Smooth muscle cell (in vitro differentiated cells): ENCODE measurements around the gene PIK3AP1. TPM values are rescaled to one million over a fixed set of nuclear protein-coding genes. Genes with fewer than 3 reads are reported as not detected.

Experiments used
- DNase-seq: peaks from one replicate; lab custom pipeline; 2025; ENCODE audit not compliant: unreplicated experiment; lab: John Stamatoyannopoulos, UW
- H2AFZ ChIP-seq: fragments of 200-600 bp; sonication (generic); 2 replicates; pipeline ENCODE4 v1.6.0; 2016; ENCODE audit warnings: antibody characterized with exemption, low read depth, mild to moderate bottlenecking
- H3F3A ChIP-seq: fragments of 200-600 bp; sonication (generic); 2 replicates; pipeline ENCODE4 v1.6.0; 2017; ENCODE audit warnings: antibody characterized with exemption, low read depth
- H3K27ac ChIP-seq: fragments of 200-600 bp; sonication (generic); 2 replicates; pipeline ENCODE4 v1.5.1; 2016; ENCODE audit warnings: low read depth, mild to moderate bottlenecking
- H3K27me3 ChIP-seq: fragments of 200-600 bp; sonication (generic); 2 replicates; pipeline ENCODE4 v1.6.1; 2016; ENCODE audit warnings: low read depth, mild to moderate bottlenecking
- H3K36me3 ChIP-seq: fragments of 200-600 bp; sonication (generic); 2 replicates; pipeline ENCODE4 v1.5.1; 2016; ENCODE audit warnings: low read depth
- H3K4me1 ChIP-seq: fragments of 200-600 bp; sonication (generic); 2 replicates; pipeline ENCODE4 v1.5.1; 2016; ENCODE audit warnings: low read depth
- H3K4me2 ChIP-seq: fragments of 200-600 bp; sonication (generic); 2 replicates; pipeline ENCODE4 v1.6.0; 2016; ENCODE audit warnings: mild to moderate bottlenecking
- H3K4me3 ChIP-seq: fragments of 200-600 bp; sonication (generic); 2 replicates; pipeline ENCODE4 v1.5.1; 2016; ENCODE audit warnings: mild to moderate bottlenecking
- H3K79me2 ChIP-seq: fragments of 200-600 bp; sonication (generic); 2 replicates; pipeline ENCODE4 v1.6.0; 2016; ENCODE audit warnings: low read depth, mild to moderate bottlenecking
- H3K9ac ChIP-seq: fragments of 200-600 bp; sonication (generic); 2 replicates; pipeline ENCODE4 v1.6.0; 2016; ENCODE audit warnings: low read depth
- H3K9me3 ChIP-seq: fragments of 200-600 bp; sonication (generic); replicated peaks from 2 replicates; pipeline ENCODE4 v1.5.1; 2016; ENCODE audit warnings: low read depth
- H4K20me1 ChIP-seq: fragments of 200-600 bp; sonication (generic); 2 replicates; pipeline ENCODE4 v1.6.0; 2016; ENCODE audit warnings: low read depth
- WGBS: methylation state at CpG from one replicate; pipeline ENCODE4 v1.1.7; 2016; ENCODE audit warnings: low lambda C conversion rate; 5-methylcytosine and 5-hydroxymethylcytosine counted together
- polyA plus RNA-seq: library from polyadenylated mRNA; unstranded; fragments of >200 nt; fragmentation: Nextera tagmentation; extraction: Ambion mirVana; gene quantifications from 2 replicates; pipeline ENCODE4 v1.2.1, GENCODE V29; 2016
- total RNA-seq: library from RNA; depleted of rRNA; stranded (reverse); fragments of >200 nt; gene quantifications from 2 replicates; pipeline ENCODE4 v1.2.3, GENCODE V29; 2014
- TF ChIP-seq, protein P1 (sequence below): fragments of 200-600 bp; sonication (generic); IDR thresholded peaks from 2 replicates; pipeline ENCODE4 v1.5.1; 2017; ENCODE audit warnings: borderline replicate concordance, mild to moderate bottlenecking, antibody characterized with exemption; ENCODE audit not compliant: insufficient read depth, poor library complexity, severe bottlenecking

PIK3AP1 gene
- total and polyA plus RNA-seq, 2 experiments from 2014 or later, result 1.2 TPM; not detected in 1

DNA sequence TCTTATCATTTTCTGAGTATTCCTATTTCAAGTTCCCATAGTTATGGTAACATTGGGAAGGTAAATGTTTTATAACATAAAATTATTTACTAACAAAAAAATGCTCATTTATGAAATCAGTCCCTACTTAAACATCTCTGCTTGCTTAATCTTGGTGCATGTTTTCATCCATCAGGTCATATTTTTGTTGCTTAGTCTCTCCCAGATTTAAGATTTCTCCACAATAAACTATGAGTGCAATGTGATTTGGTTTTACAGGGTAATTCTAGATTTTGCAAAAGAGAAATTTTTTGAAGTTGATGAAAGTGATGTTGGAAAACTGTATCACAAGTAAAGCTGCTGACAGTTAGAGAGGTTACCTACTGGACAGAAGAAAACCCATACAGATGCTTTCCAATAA lies 28.6 kb downstream of the PIK3AP1 start:
- Histone ChIP-seq H2AFZ (no peak overlapping the region), H3K36me3 (no peaks in the 10 kb centered on the region), H3K4me3 (no peak overlapping the region), H3K27ac (no peak overlapping the region), H3K27me3 (no peaks in the 10 kb centered on the region), H3K4me1 (no peaks in the 10 kb centered on the region), H3K79me2 (no peaks in the 10 kb centered on the region), H3K9ac (no peak overlapping the region), H4K20me1 (no peaks in the 10 kb centered on the region), H3K4me2 (no peak overlapping the region), H3K9me3 (no peaks in the 10 kb centered on the region), H3F3A (no peaks in the 10 kb centered on the region)
- TF ChIP-seq, protein P1, sequence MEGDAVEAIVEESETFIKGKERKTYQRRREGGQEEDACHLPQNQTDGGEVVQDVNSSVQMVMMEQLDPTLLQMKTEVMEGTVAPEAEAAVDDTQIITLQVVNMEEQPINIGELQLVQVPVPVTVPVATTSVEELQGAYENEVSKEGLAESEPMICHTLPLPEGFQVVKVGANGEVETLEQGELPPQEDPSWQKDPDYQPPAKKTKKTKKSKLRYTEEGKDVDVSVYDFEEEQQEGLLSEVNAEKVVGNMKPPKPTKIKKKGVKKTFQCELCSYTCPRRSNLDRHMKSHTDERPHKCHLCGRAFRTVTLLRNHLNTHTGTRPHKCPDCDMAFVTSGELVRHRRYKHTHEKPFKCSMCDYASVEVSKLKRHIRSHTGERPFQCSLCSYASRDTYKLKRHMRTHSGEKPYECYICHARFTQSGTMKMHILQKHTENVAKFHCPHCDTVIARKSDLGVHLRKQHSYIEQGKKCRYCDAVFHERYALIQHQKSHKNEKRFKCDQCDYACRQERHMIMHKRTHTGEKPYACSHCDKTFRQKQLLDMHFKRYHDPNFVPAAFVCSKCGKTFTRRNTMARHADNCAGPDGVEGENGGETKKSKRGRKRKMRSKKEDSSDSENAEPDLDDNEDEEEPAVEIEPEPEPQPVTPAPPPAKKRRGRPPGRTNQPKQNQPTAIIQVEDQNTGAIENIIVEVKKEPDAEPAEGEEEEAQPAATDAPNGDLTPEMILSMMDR, result no peak
- no peak for DNase-seq

DNA sequence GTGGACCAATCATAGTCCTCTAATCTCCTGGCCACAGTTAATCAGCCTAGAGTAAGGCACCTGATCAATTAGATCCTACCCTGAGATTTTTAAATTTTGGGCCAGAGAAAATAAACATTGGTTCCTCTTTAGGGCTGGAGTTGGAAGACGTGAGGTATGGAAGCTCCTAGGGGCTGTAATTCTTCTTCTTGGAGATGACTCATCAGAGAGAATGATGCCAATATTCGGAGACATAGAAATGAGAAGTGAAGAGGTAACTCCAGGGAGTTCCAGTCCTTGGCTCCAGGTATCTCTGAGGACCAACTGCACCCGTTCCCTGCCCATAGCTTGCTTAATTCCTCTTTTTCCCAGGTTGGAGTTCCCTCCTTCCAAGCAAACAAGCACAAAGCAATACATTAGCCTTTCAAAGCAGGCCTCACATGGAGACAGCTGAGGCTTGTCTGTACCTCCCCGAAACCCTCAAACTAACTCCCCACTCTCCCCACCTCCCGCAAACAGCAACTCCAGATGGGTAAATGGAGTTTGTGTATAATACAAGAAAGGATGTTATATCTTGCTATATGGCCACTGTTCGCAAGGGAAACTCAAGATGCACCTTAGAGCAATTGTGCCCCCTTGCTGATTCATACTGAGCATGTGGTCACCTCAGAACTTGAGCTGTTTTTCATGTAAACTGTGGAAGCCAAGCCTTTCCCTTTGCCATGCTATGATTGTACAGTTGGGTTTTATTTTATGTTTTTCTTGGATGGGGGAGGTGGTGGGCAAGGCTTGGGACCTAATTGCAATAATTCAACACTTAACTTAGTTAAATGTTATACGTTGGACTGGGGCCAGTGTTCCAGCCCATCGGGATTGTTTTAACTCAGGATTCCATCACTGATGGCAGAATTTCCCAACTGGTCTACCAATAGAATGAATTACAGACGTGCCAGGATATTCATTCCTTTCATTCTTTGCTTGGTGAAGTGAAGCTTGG lies 29.3 kb downstream of the PIK3AP1 start:
- no peaks in the 10 kb centered on the region for H3K79me2 ChIP-seq
- no peak for DNase-seq
- H3K4me3 ChIP-seq, result no peak overlapping the region
- WGBS, result 84% methylated on average over 9 of the region's 9 CpGs
- no peak overlapping the region for H3K4me2 ChIP-seq
- H3K36me3 ChIP-seq, result no peaks in the 10 kb centered on the region
- H3K27ac ChIP-seq, result no peak overlapping the region
- H3K4me1 ChIP-seq, result no peaks in the 10 kb centered on the region
- no peaks in the 10 kb centered on the region for H3K9me3 ChIP-seq
- no peak overlapping the region for H3K9ac ChIP-seq
- no peak overlapping the region for H2AFZ ChIP-seq
- H4K20me1 ChIP-seq, result no peaks in the 10 kb centered on the region
- H3F3A ChIP-seq, result no peaks in the 10 kb centered on the region
- TF ChIP-seq, protein P1, result no peak
- no peaks in the 10 kb centered on the region for H3K27me3 ChIP-seq

- Histone ChIP-seq H3K27ac (no peak overlapping the region), H3K4me3 (no peak overlapping the region), H3K4me1 (no peaks in the 10 kb centered on the region), H3K4me2 (no peak overlapping the region), H3K79me2 (no peaks in the 10 kb centered on the region), H4K20me1 (no peaks in the 10 kb centered on the region), H3K9me3 (no peaks in the 10 kb centered on the region), H3K36me3 (no peaks in the 10 kb centered on the region), H3F3A (no peaks in the 10 kb centered on the region), H3K27me3 (no peaks in the 10 kb centered on the region), H2AFZ (no peak overlapping the region), H3K9ac (no peak overlapping the region)
- TF ChIP-seq, protein P1, result no peak
- 96% methylated on average over 4 of the region's 4 CpGs for WGBS
- DNase-seq, result no peak
Measured at GRCh38 chr10:96688789-96689188, 31.5 kb downstream of the PIK3AP1 start.
